Keratinocyte (primary cell): ENCODE results near the gene UMODL1. TPM values are rescaled to one million over a fixed set of nuclear protein-coding genes. Genes with fewer than 3 reads are reported as not detected.

ENCODE experiments used
- DNase-seq: peaks from one replicate; pipeline ENCODE4 v3.0.0-alpha.2; 2011; ENCODE audit warnings: low read depth, missing footprints, low spot score
- FAIRE-seq: peaks from 2 replicates; lab custom pipeline; 2011; peaks lifted over from hg19 to GRCh38; lab: Jason Lieb, UNC
- H2AFZ ChIP-seq: 2 replicates; pipeline ENCODE4 v1.6.0; 2012; ENCODE audit warnings: low read length, control low read depth, inconsistent platforms; ENCODE audit not compliant: control insufficient read depth
- H3K27ac ChIP-seq: 2 replicates; pipeline ENCODE4 v1.5.1; 2011; ENCODE audit warnings: low read length; ENCODE audit not compliant: control insufficient read depth, insufficient read depth
- H3K27me3 ChIP-seq: 3 replicates; pipeline ENCODE4 v1.6.0; 2011; ENCODE audit warnings: low read length; ENCODE audit not compliant: control insufficient read depth, insufficient read depth; ENCODE audit errors: extremely low read depth
- H3K36me3 ChIP-seq, 2 experiments: 2 replicates in 1 of 2; 3 replicates in 1 of 2; pipeline ENCODE4 v1.5.1; 2011; ENCODE audit warnings: low read length in 2 of 2, mild to moderate bottlenecking in 1 of 2; ENCODE audit not compliant: control insufficient read depth in 2 of 2, insufficient read depth in 2 of 2; ENCODE audit errors: extremely low read depth in 1 of 2
- H3K4me1 ChIP-seq: 3 replicates; pipeline ENCODE4 v1.5.1; 2011; ENCODE audit warnings: low read length; ENCODE audit not compliant: control insufficient read depth, insufficient read depth; ENCODE audit errors: extremely low read depth
- H3K4me2 ChIP-seq: 3 replicates; pipeline ENCODE4 v1.6.0; 2011; ENCODE audit warnings: low read depth, low read length; ENCODE audit not compliant: control insufficient read depth, insufficient read depth; ENCODE audit errors: extremely low read depth
- H3K4me3 ChIP-seq, 3 experiments: fragments of 200-600 bp in 1 of 3; sonication (generic) in 1 of 3; 2 replicates in 2 of 3; 3 replicates in 1 of 3; pipeline ENCODE4 v1.5.1; 2011 to 2016; ENCODE audit warnings: low read length in 3 of 3, mild to moderate bottlenecking in 3 of 3, control low read depth in 2 of 3, inconsistent platforms in 1 of 3, low read depth in 1 of 3, mixed read lengths in 1 of 3, mixed run types in 1 of 3, moderate library complexity in 1 of 3; ENCODE audit not compliant: control insufficient read depth in 2 of 3, insufficient read depth in 2 of 3; ENCODE audit errors: extremely low read depth in 1 of 3
- H3K79me2 ChIP-seq: 2 replicates; pipeline ENCODE4 v1.6.0; 2012; ENCODE audit warnings: low read length; ENCODE audit not compliant: control insufficient read depth, insufficient read depth
- H3K9ac ChIP-seq: 3 replicates; pipeline ENCODE4 v1.6.0; 2011; ENCODE audit warnings: low read length; ENCODE audit not compliant: control insufficient read depth, insufficient read depth; ENCODE audit errors: extremely low read depth
- H3K9me1 ChIP-seq: 3 replicates; pipeline ENCODE4 v1.6.0; 2011; ENCODE audit warnings: low read length; ENCODE audit not compliant: control insufficient read depth, insufficient read depth; ENCODE audit errors: extremely low read depth
- H3K9me3 ChIP-seq: 2 replicates; pipeline ENCODE4 v1.5.1; 2012; ENCODE audit warnings: low read depth, low read length; ENCODE audit not compliant: control insufficient read depth
- H4K20me1 ChIP-seq: 3 replicates; pipeline ENCODE4 v1.6.0; 2011; ENCODE audit warnings: low read length; ENCODE audit not compliant: control insufficient read depth, insufficient read depth; ENCODE audit errors: extremely low read depth
- CTCF ChIP-seq, 3 experiments: IDR thresholded peaks in 1 of 3; conservative IDR thresholded peaks in 1 of 3; optimal IDR thresholded peaks in 1 of 3; 2 replicates in 2 of 3; 3 replicates in 1 of 3; pipeline versions ENCODE3 to v1.5.1; 2011; ENCODE audit warnings: low read length in 3 of 3, mild to moderate bottlenecking in 3 of 3, moderate library complexity in 2 of 3, control low read depth in 1 of 3, inconsistent platforms in 1 of 3; ENCODE audit not compliant: insufficient read depth in 2 of 3; ENCODE audit errors: extremely low read depth in 1 of 3
- EZH2 ChIP-seq: IDR thresholded peaks from one replicate; pipeline ENCODE4 v1.6.1; 2012; ENCODE audit warnings: inconsistent platforms, mild to moderate bottlenecking, low read length, moderate library complexity
- dilution Hi-C: fragments of 300-500 bp; cut with MboI; formaldehyde crosslinking; loops from one replicate; pipeline ENCODE4 v1.7.0; 2020; ENCODE audit warnings: low sequenced_read_pairs; ENCODE audit not compliant: extremely low pct_ligation_motif_present
- polyA plus RNA-seq, 5 experiments: library from polyadenylated mRNA; depleted of rRNA in 3 of 5; stranded (reverse) in 3 of 5; stranded (forward) in 1 of 5; unstranded in 1 of 5; fragments of >200 nt; gene quantifications; 1 replicate in 1 of 5; 2 replicates in 3 of 5; 3 replicates in 1 of 5; pipeline versions ENCODE4 v1.2.1 to v1.2.3, GENCODE V29; 2011 to 2012; ENCODE audit warnings: missing spikeins in 2 of 5, low read depth in 1 of 5, low replicate concordance in 1 of 5

UMODL1 gene
- polyA plus RNA-seq, 1 donor (not counting 4 experiments of a cell fraction or from before 2014, with no cell fraction given): 0.03 TPM

DNA sequence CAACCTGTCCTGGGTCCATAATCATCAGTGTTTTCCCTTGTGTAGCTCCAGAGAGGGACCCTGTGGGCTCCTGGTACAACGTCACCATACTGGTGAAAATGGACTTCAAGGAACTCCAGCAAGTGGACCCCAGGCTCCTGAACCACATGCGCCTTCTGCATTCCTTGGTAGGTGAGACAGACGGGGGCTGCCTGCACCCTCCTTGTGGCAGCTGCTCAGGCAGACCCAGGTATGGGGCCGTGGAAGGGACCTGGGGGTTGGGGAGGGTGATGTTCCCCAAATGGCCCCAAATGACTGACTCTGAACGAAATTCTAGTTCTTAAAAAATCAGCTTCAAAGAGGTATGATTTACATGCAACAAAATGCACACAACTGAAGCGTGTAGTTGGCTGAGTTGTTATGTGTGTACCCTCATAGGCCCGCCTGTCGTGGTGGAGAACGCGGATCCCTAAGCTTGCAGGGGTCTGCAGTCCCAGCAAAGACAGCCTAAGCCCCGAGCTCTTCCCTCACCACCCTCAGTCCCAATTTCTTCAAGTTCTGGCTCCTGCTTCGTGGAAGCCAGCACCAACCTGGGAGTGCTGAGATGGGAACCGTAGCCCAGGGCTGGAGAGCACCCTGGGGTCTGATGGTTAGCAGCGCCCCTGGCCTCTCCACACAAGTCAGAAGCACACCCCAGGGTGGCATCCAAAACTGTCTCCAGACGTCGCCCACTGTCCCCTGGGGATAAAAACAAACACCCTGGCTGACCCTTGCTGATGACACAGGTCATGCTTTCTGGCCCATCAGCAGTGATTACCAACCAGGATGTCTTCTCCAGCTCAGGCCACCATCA is 14.3 kb downstream of the UMODL1 start:
- no peak overlapping the region for H3K27ac ChIP-seq
- H3K36me3 ChIP-seq: no peaks in the 10 kb centered on the region
- H3K79me2 ChIP-seq: no peaks in the 10 kb centered on the region
- FAIRE-seq (no peak), DNase-seq (no peak)
- no peak for TF ChIP-seq EZH2
- no peak for TF ChIP-seq CTCF (optimal IDR thresholded peaks at IDR 0.05 in 1 of 3, IDR thresholded peaks at IDR 0.05 in 1 of 3, conservative IDR thresholded peaks at IDR 0.05 in 1 of 3; ENCODE audit: extremely low read depth in 1 of 3, insufficient read depth in 2 of 3, low read length in 3 of 3)
- H3K9ac ChIP-seq: no peak overlapping the region
- dilution Hi-C loops: loop anchor here (5.0 kb wide), 1 partner anchor 68 kb away; no protein-coding TSS in a partner anchor
- H3K4me2 ChIP-seq: no peak overlapping the region
- no peaks in the 10 kb centered on the region for H3K9me1 ChIP-seq
- H3K27me3 ChIP-seq: peaks cover 17% of the 10 kb centered on the region
- H3K4me3 ChIP-seq: no peak overlapping the region
- no peaks in the 10 kb centered on the region for H3K4me1 ChIP-seq
- H4K20me1 ChIP-seq: no peaks in the 10 kb centered on the region
- H3K9me3 ChIP-seq: no peaks in the 10 kb centered on the region
- H2AFZ ChIP-seq: no peak overlapping the region

- Histone ChIP-seq H3K9me1 (no peaks in the 10 kb centered on the region), H3K4me1 (no peaks in the 10 kb centered on the region), H4K20me1 (no peaks in the 10 kb centered on the region), H3K9me3 (no peaks in the 10 kb centered on the region), H3K36me3 (no peaks in the 10 kb centered on the region), H3K27me3 (peaks cover 26% of the 10 kb centered on the region), H3K4me2 (no peak overlapping the region), H3K79me2 (no peaks in the 10 kb centered on the region), H3K27ac (no peak overlapping the region), H3K4me3 (no peak overlapping the region), H3K9ac (no peak overlapping the region), H2AFZ (no peak overlapping the region)
- dilution Hi-C loops: loop anchor here (5.0 kb wide), 1 partner anchor 70 kb away; no protein-coding TSS in a partner anchor
- DNase-seq (no peak), FAIRE-seq (no peak)
- TF ChIP-seq CTCF (optimal IDR thresholded peaks at IDR 0.05 in 1 of 3, IDR thresholded peaks at IDR 0.05 in 1 of 3, conservative IDR thresholded peaks at IDR 0.05 in 1 of 3; ENCODE audit: extremely low read depth in 1 of 3, insufficient read depth in 2 of 3, low read length in 3 of 3) (no peak), EZH2 (no peak)
Measured at GRCh38 chr21:42086969-42087368, 15.9 kb downstream of the UMODL1 start.
